ENCODE results near the gene ARHGEF3. TPM values are rescaled to one million over a fixed set of nuclear protein-coding genes. Genes with fewer than 3 reads are reported as not detected.
"Not testable (repeated sequence)": the region's sequence is repeated elsewhere in the genome, so short reads cannot be mapped to it uniquely, and the experiment has no call there.

ARHGEF3 gene
- total and polyA plus RNA-seq, 4 donors = 18.6 to 25.9 (median 24.1) TPM

- H3K27me3 ChIP-seq (ENCODE audit: control insufficient read depth, insufficient read depth, low read length) = no peaks in the 10 kb centered on the region
- H3K27ac ChIP-seq (ENCODE audit: low read depth, low read length) = no peak overlapping the region
- no peak overlapping the region for H3K4me3 ChIP-seq (ENCODE audit: low read depth, low read length)
- no peaks in the 10 kb centered on the region for H3K9me3 ChIP-seq (ENCODE audit: control insufficient read depth, insufficient read depth, low read length)
- no CpG with 5 or more reads among the region's 1 CpG for WGBS (ENCODE audit: insufficient coverage)
- H3K4me1 ChIP-seq (ENCODE audit: control insufficient read depth, insufficient read depth, low read length) = peaks cover 2% of the 10 kb centered on the region
- no peak for DNase-seq (ENCODE audit: low read depth in 4 of 6, low spot score in 6 of 6)
- H3K36me3 ChIP-seq (ENCODE audit: control insufficient read depth, insufficient read depth, low read length) = no peaks in the 10 kb centered on the region
These were observed 39.0 kb downstream of the ARHGEF3 start for GRCh38 chr3:56762718-56763117.

GRCh38 chr3:56761887-56762651 lies 39.7 kb downstream of the ARHGEF3 start:
- Histone ChIP-seq H3K4me3 (ENCODE audit: low read depth, low read length) (no peak overlapping the region), H3K4me1 (ENCODE audit: control insufficient read depth, insufficient read depth, low read length) (peaks cover 2% of the 10 kb centered on the region), H3K27ac (ENCODE audit: low read depth, low read length) (no peak overlapping the region), H3K36me3 (ENCODE audit: control insufficient read depth, insufficient read depth, low read length) (no peaks in the 10 kb centered on the region), H3K27me3 (ENCODE audit: control insufficient read depth, insufficient read depth, low read length) (no peaks in the 10 kb centered on the region), H3K9me3 (ENCODE audit: control insufficient read depth, insufficient read depth, low read length) (no peaks in the 10 kb centered on the region)
- WGBS (ENCODE audit: insufficient coverage) = 90% methylated on average over 2 of the region's 11 CpGs
- DNase-seq (ENCODE audit: low read depth in 4 of 6, low spot score in 6 of 6) = peak in 1 of 6 donors; percentile 72

- no peak for DNase-seq (ENCODE audit: low read depth in 4 of 6, low spot score in 6 of 6)
- WGBS (ENCODE audit: insufficient coverage) = no CpG with 5 or more reads among the region's 2 CpGs
- H3K36me3 ChIP-seq (ENCODE audit: control insufficient read depth, insufficient read depth, low read length) = no peaks in the 10 kb centered on the region
- H3K4me3 ChIP-seq (ENCODE audit: low read depth, low read length) = no peak overlapping the region
- peaks cover 2% of the 10 kb centered on the region for H3K4me1 ChIP-seq (ENCODE audit: control insufficient read depth, insufficient read depth, low read length)
- no peaks in the 10 kb centered on the region for H3K27me3 ChIP-seq (ENCODE audit: control insufficient read depth, insufficient read depth, low read length)
- no peak overlapping the region for H3K27ac ChIP-seq (ENCODE audit: low read depth, low read length)
- H3K9me3 ChIP-seq (ENCODE audit: control insufficient read depth, insufficient read depth, low read length) = no peaks in the 10 kb centered on the region
These were observed 40.7 kb downstream of the ARHGEF3 start for GRCh38 chr3:56761023-56761422.

GRCh38 chr3:56759532-56759931 lies 42.2 kb downstream of the ARHGEF3 start:
- no peak overlapping the region for H3K27ac ChIP-seq (ENCODE audit: low read depth, low read length)
- WGBS (ENCODE audit: insufficient coverage) = no CpG with 5 or more reads among the region's 3 CpGs
- no peak for DNase-seq (ENCODE audit: low read depth in 4 of 6, low spot score in 6 of 6)
- H3K4me3 ChIP-seq (ENCODE audit: low read depth, low read length) = no peak overlapping the region
- peaks cover 8% of the 10 kb centered on the region for H3K4me1 ChIP-seq (ENCODE audit: control insufficient read depth, insufficient read depth, low read length)
- no peaks in the 10 kb centered on the region for H3K9me3 ChIP-seq (ENCODE audit: control insufficient read depth, insufficient read depth, low read length)
- no peaks in the 10 kb centered on the region for H3K27me3 ChIP-seq (ENCODE audit: control insufficient read depth, insufficient read depth, low read length)
- H3K36me3 ChIP-seq (ENCODE audit: control insufficient read depth, insufficient read depth, low read length) = no peaks in the 10 kb centered on the region

- no peak overlapping the region for H3K27ac ChIP-seq (ENCODE audit: low read depth, low read length)
- WGBS (ENCODE audit: insufficient coverage) = no CpG with 5 or more reads among the region's 2 CpGs
These were observed 43.2 kb downstream of the ARHGEF3 start for GRCh38 chr3:56758539-56758981.

GRCh38 chr3:56758042-56758441 lies 43.7 kb downstream of the ARHGEF3 start:
- 100% methylated on average over 2 of the region's 11 CpGs for WGBS (ENCODE audit: insufficient coverage)
- not testable (repeated sequence) for DNase-seq (ENCODE audit: low read depth in 4 of 6, low spot score in 6 of 6); H3K27me3 ChIP-seq (ENCODE audit: control insufficient read depth, insufficient read depth, low read length); H3K9me3 ChIP-seq (ENCODE audit: control insufficient read depth, insufficient read depth, low read length); H3K36me3 ChIP-seq (ENCODE audit: control insufficient read depth, insufficient read depth, low read length); H3K4me3 ChIP-seq (ENCODE audit: low read depth, low read length); H3K4me1 ChIP-seq (ENCODE audit: control insufficient read depth, insufficient read depth, low read length); H3K27ac ChIP-seq (ENCODE audit: low read depth, low read length)

More at GRCh38 chr3:56758539-56758981, 43.2 kb downstream of the ARHGEF3 start:
- Histone ChIP-seq H3K27me3 (ENCODE audit: control insufficient read depth, insufficient read depth, low read length) (no peaks in the 10 kb centered on the region), H3K9me3 (ENCODE audit: control insufficient read depth, insufficient read depth, low read length) (no peaks in the 10 kb centered on the region), H3K4me3 (ENCODE audit: low read depth, low read length) (no peak overlapping the region), H3K4me1 (ENCODE audit: control insufficient read depth, insufficient read depth, low read length) (peaks cover 8% of the 10 kb centered on the region), H3K36me3 (ENCODE audit: control insufficient read depth, insufficient read depth, low read length) (no peaks in the 10 kb centered on the region)
- DNase-seq (ENCODE audit: low read depth in 4 of 6, low spot score in 6 of 6) = no peak

GRCh38 chr3:56754741-56755417 lies 46.9 kb downstream of the ARHGEF3 start:
- DNase-seq (ENCODE audit: low read depth in 4 of 6, low spot score in 6 of 6) = no peak
- H3K4me3 ChIP-seq (ENCODE audit: low read depth, low read length) = no peak overlapping the region
- H3K27me3 ChIP-seq (ENCODE audit: control insufficient read depth, insufficient read depth, low read length) = no peaks in the 10 kb centered on the region
- peaks cover 8% of the 10 kb centered on the region for H3K4me1 ChIP-seq (ENCODE audit: control insufficient read depth, insufficient read depth, low read length)
- WGBS (ENCODE audit: insufficient coverage) = 48% methylated on average over 21 of the region's 21 CpGs
- no peaks in the 10 kb centered on the region for H3K9me3 ChIP-seq (ENCODE audit: control insufficient read depth, insufficient read depth, low read length)
- H3K36me3 ChIP-seq (ENCODE audit: control insufficient read depth, insufficient read depth, low read length) = no peaks in the 10 kb centered on the region
- H3K27ac ChIP-seq (ENCODE audit: low read depth, low read length) = no peak overlapping the region

- no peak for DNase-seq (ENCODE audit: low read depth in 4 of 6, low spot score in 6 of 6)
- Histone ChIP-seq H3K4me3 (ENCODE audit: low read depth, low read length) (no peak overlapping the region), H3K9me3 (ENCODE audit: control insufficient read depth, insufficient read depth, low read length) (no peaks in the 10 kb centered on the region), H3K27ac (ENCODE audit: low read depth, low read length) (no peak overlapping the region), H3K36me3 (ENCODE audit: control insufficient read depth, insufficient read depth, low read length) (no peaks in the 10 kb centered on the region), H3K27me3 (ENCODE audit: control insufficient read depth, insufficient read depth, low read length) (no peaks in the 10 kb centered on the region), H3K4me1 (ENCODE audit: control insufficient read depth, insufficient read depth, low read length) (peaks cover 6% of the 10 kb centered on the region)
- WGBS (ENCODE audit: insufficient coverage) = 89% methylated on average over 1 of the region's 4 CpGs
These were observed 48.4 kb downstream of the ARHGEF3 start for GRCh38 chr3:56753206-56753820.

GRCh38 chr3:56751056-56751707 lies 50.6 kb downstream of the ARHGEF3 start:
- Histone ChIP-seq H3K36me3 (ENCODE audit: control insufficient read depth, insufficient read depth, low read length) (no peaks in the 10 kb centered on the region), H3K27me3 (ENCODE audit: control insufficient read depth, insufficient read depth, low read length) (no peaks in the 10 kb centered on the region), H3K4me3 (ENCODE audit: low read depth, low read length) (no peak overlapping the region), H3K4me1 (ENCODE audit: control insufficient read depth, insufficient read depth, low read length) (peaks cover 14% of the 10 kb centered on the region), H3K9me3 (ENCODE audit: control insufficient read depth, insufficient read depth, low read length) (no peaks in the 10 kb centered on the region), H3K27ac (ENCODE audit: low read depth, low read length) (no peak overlapping the region)
- WGBS (ENCODE audit: insufficient coverage) = no CpG with 5 or more reads among the region's 5 CpGs
- DNase-seq (ENCODE audit: low read depth in 4 of 6, low spot score in 6 of 6) = no peak

Measured in spinal cord (tissue), 10 donors.